ENCODE measurements around the gene TMEM204.

- TF ChIP-seq STAT1 (conservative IDR thresholded peaks at IDR 0.05), result no peak
- no peak for TF ChIP-seq RFX5 (IDR thresholded peaks at IDR 0.05; ENCODE audit: low read depth, low read length)
- TF ChIP-seq POLR2A (IDR thresholded peaks at IDR 0.05; ENCODE audit: low read depth, low read length), result no peak
- no peak for TF ChIP-seq YY1 (IDR thresholded peaks at IDR 0.05; ENCODE audit: low read depth, low read length)
- no peak for TF ChIP-seq GABPA (IDR thresholded peaks at IDR 0.05; ENCODE audit: low read depth)
- TF ChIP-seq ZBTB11 (CRISPR knock-in tag; IDR thresholded peaks at IDR 0.05), result no peak
- no peak for TF ChIP-seq SMC3 (IDR thresholded peaks at IDR 0.05; ENCODE audit: borderline replicate concordance, low read length)
- no peak for TF ChIP-seq SUPT20H (IDR thresholded peaks at IDR 0.05; ENCODE audit: borderline replicate concordance, control insufficient read depth, low read depth, low read length)
Measured at GRCh38 chr16:1525871-1526607, 7.4 kb upstream of the TMEM204 start.
